OCI-LY3 (cell line): Measurements from ENCODE around the gene GAL3ST3.
A peak's percentile ranks its signal among the peaks of the same experiment; 100 is the strongest.

Source experiments
- H2AFZ ChIP-seq: fragments of 200-600, 300-600 bp; shearing (Covaris generic); 2 replicates; pipeline ENCODE4 v1.6.0; 2014; ENCODE audit warnings: antibody characterized with exemption, low read depth, low read length
- H3K27ac ChIP-seq: fragments of 200-600, 300-600 bp; sonication (generic); 2 replicates; pipeline ENCODE4 v1.5.1; 2014; ENCODE audit warnings: mild to moderate bottlenecking, low read length, moderate library complexity, mixed read lengths
- H3K27me3 ChIP-seq: fragments of 200-600, 300-600 bp; sonication (generic); 2 replicates; pipeline ENCODE4 v1.6.1; 2014; ENCODE audit warnings: low read depth, low read length, mixed read lengths
- H3K36me3 ChIP-seq: fragments of 200-600, 300-600 bp; sonication (generic); replicated peaks from 2 replicates; pipeline ENCODE3; 2014; ENCODE audit warnings: low read depth, low read length, mixed read lengths
- H3K4me1 ChIP-seq: fragments of 300-600, 200-600 bp; sonication (generic); 2 replicates; pipeline ENCODE4 v1.6.1; 2014; ENCODE audit warnings: low read length, mixed read lengths
- H3K4me2 ChIP-seq: fragments of 200-600, 300-600 bp; sonication (generic); 2 replicates; pipeline ENCODE4 v1.6.1; 2014; ENCODE audit warnings: low read length, mixed read lengths
- H3K4me3 ChIP-seq: fragments of 300-600, 200-600 bp; sonication (generic); 2 replicates; pipeline ENCODE4 v1.5.1; 2014; ENCODE audit warnings: antibody characterized with exemption, mild to moderate bottlenecking, low read length, moderate library complexity
- H3K79me2 ChIP-seq: fragments of 300-600, 200-600 bp; shearing (Covaris generic); 2 replicates; pipeline ENCODE4 v1.6.1; 2014; ENCODE audit warnings: mild to moderate bottlenecking, low read length, mixed read lengths
- H3K9ac ChIP-seq: fragments of 300-600, 200-600 bp; shearing (Covaris generic); 2 replicates; pipeline ENCODE4 v1.6.0; 2014; ENCODE audit warnings: mild to moderate bottlenecking, low read length, moderate library complexity
- H3K9me3 ChIP-seq: fragments of 200-600, 300-600 bp; shearing (Covaris generic); 2 replicates; pipeline ENCODE4 v1.6.1; 2014; ENCODE audit warnings: low read length, mixed read lengths; ENCODE audit not compliant: insufficient read depth
- H4K20me1 ChIP-seq: fragments of 200-600, 300-600 bp; sonication (generic); 2 replicates; pipeline ENCODE4 v1.6.1; 2016; ENCODE audit warnings: low read length, mixed read lengths; ENCODE audit not compliant: insufficient read depth
- EZH2phosphoT487 ChIP-seq: fragments of 200-600 bp; shearing (Covaris generic); IDR thresholded peaks from 2 replicates; pipeline ENCODE4 v1.6.1; 2018; ENCODE audit warnings: antibody characterized with exemption, mixed run types, low read depth
- TF ChIP-seq, protein P1 (sequence below): fragments of 200-600, 300-600 bp; sonication (generic); IDR thresholded peaks from 2 replicates; pipeline ENCODE4 v1.5.1; 2014; ENCODE audit warnings: antibody characterized with exemption, low read length, low read depth

The GAL3ST3 gene

DNA sequence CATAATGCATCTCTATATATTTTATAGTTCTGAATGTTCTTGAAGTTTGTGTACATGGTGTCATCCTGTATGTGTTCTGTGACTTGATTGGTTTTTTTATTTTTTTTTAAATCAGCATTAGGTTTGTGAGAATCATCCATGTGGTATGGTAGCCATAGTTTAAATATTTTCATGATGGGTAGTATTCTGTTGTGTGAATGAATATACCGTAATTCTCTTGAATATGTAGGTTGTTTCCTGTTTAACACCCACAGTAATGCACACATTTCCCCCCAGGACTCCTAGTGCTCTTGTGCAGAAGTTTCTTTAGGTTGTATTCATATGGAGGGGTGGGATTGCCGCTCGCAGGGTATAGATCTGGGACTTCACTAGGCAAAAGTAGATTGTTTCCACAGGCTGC, 23.1 kb upstream of the GAL3ST3 start:
- Histone ChIP-seq H4K20me1 (peaks cover 3% of the 10 kb centered on the region; the same call in 1 of the 2 replicates), H3K27me3 (no peaks in the 10 kb centered on the region), H3K4me1 (peaks cover 23% of the 10 kb centered on the region), H3K9ac (no peak overlapping the region), H2AFZ (no peak overlapping the region), H3K27ac (no peak overlapping the region), H3K36me3 (peaks cover 26% of the 10 kb centered on the region), H3K4me3 (no peak overlapping the region), H3K79me2 (no peaks in the 10 kb centered on the region; the same call in 1 of the 2 replicates), H3K4me2 (peak overlapping the region; percentile 92; the same call in 1 of the 2 replicates), H3K9me3 (no peaks in the 10 kb centered on the region)
- TF ChIP-seq, protein P1, sequence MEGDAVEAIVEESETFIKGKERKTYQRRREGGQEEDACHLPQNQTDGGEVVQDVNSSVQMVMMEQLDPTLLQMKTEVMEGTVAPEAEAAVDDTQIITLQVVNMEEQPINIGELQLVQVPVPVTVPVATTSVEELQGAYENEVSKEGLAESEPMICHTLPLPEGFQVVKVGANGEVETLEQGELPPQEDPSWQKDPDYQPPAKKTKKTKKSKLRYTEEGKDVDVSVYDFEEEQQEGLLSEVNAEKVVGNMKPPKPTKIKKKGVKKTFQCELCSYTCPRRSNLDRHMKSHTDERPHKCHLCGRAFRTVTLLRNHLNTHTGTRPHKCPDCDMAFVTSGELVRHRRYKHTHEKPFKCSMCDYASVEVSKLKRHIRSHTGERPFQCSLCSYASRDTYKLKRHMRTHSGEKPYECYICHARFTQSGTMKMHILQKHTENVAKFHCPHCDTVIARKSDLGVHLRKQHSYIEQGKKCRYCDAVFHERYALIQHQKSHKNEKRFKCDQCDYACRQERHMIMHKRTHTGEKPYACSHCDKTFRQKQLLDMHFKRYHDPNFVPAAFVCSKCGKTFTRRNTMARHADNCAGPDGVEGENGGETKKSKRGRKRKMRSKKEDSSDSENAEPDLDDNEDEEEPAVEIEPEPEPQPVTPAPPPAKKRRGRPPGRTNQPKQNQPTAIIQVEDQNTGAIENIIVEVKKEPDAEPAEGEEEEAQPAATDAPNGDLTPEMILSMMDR, result no peak
- no peak for TF ChIP-seq EZH2phosphoT487

DNA sequence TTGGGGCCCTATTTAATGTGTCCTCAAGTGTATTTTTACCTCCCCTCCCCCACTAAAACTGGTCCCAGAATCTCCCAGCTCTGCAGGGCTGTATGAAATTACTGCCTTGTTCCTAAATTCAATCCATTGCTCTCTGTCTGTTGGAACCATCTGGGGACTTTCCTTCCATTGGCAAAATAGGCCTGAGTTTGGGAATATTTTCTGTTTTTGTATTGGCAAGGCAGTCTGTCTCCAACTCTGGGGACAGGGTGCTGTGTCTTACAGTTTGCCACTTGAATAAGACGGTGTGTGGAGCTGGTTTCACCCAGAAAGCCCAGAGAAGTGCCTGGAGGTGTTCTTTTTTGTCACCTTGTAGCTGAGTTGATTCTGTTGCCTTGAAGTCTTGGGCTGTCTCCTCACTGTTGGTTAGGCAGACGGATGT, 22.4 kb upstream of the GAL3ST3 start:
- Histone ChIP-seq H3K9me3 (no peaks in the 10 kb centered on the region), H3K79me2 (no peaks in the 10 kb centered on the region; the same call in 1 of the 2 replicates), H3K27ac (no peak overlapping the region), H2AFZ (no peak overlapping the region), H3K36me3 (peaks cover 33% of the 10 kb centered on the region), H3K4me2 (peak overlapping the region; percentile 92), H3K27me3 (no peaks in the 10 kb centered on the region), H3K9ac (peak overlapping the region; percentile 80), H4K20me1 (peaks cover 3% of the 10 kb centered on the region; the same call in 1 of the 2 replicates), H3K4me1 (peaks cover 23% of the 10 kb centered on the region), H3K4me3 (peak overlapping the region; percentile 97)
- no peak for TF ChIP-seq EZH2phosphoT487
- TF ChIP-seq, protein P1, result no peak

DNA sequence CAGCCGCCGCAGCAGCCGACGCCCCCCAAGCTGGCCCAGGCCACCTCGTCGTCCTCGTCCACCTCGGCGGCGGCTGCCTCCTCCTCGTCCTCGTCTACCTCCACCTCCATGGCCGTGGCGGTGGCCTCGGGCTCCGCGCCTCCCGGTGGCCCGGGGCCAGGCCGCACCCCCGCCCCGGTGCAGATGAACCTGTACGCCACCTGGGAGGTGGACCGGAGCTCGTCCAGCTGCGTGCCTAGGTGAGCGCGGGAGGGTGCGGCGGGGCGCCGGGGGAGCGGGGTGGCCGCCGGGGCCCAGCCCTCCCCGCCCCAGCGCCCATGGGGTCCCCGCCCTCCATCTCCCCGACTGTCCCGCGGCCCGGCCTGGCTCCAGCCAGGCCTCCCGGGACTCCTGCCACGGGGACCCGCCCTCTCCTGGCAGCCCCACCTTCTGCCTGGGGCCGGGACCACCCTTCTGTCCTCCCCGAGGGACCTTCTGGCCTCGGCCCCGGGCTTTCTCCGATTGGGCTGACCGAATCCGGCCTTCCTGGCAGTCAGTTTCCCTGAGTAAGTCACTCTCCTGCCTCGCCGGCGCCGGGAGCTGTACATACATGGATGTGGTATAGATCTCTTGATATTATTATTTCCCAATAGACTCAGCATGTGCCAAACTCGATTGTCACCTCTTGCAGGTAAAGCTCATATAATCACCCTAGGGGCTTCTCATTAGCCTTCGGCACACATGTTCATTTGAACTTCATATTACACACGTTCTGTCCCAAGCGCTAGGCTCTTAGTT, 21.8 kb upstream of the GAL3ST3 start:
- H2AFZ ChIP-seq, result 0 out of 2 replicates have a peak overlapping the region, but pooled peaks have one; percentile 31
- H3K4me3 ChIP-seq, result peak overlapping the region; percentile 97
- H3K79me2 ChIP-seq, result no peaks in the 10 kb centered on the region; the same call in 1 of the 2 replicates
- no peak overlapping the region for H3K27ac ChIP-seq
- H4K20me1 ChIP-seq, result peaks cover 3% of the 10 kb centered on the region; the same call in 1 of the 2 replicates
- peak overlapping the region; percentile 92 for H3K4me2 ChIP-seq
- TF ChIP-seq, protein P1, result no peak
- TF ChIP-seq EZH2phosphoT487, result no peak
- no peaks in the 10 kb centered on the region for H3K27me3 ChIP-seq
- peaks cover 38% of the 10 kb centered on the region for H3K36me3 ChIP-seq
- H3K4me1 ChIP-seq, result peaks cover 23% of the 10 kb centered on the region
- H3K9me3 ChIP-seq, result no peaks in the 10 kb centered on the region
- H3K9ac ChIP-seq, result peak overlapping the region; percentile 80
